DND-41 (cell line): ENCODE results near the gene UBN2.
"Not testable (repeated sequence)": the region's sequence is repeated elsewhere in the genome, so short reads cannot be mapped to it uniquely, and the experiment has no call there.

Experiments used
- ATAC-seq: fragments of 200-7000 bp; cut with Tn5 transposase; 3 replicates; pipeline ENCODE4 v1.9.1; 2021; ENCODE audit warnings: low read depth; ENCODE audit not compliant: insufficient read depth
- DNase-seq: peaks from one replicate; pipeline ENCODE4 v3.0.0-alpha.2; 2020
- H2AFZ ChIP-seq: 2 replicates; pipeline ENCODE4 v1.6.0; 2012; ENCODE audit warnings: low read depth, low read length
- H3K27ac ChIP-seq: 2 replicates; pipeline ENCODE4 v1.5.1; 2012; ENCODE audit warnings: low read length, inconsistent platforms
- H3K27me3 ChIP-seq: fragments of 200-600 bp; sonication (generic); 2 replicates; pipeline ENCODE4 v1.6.0; 2012; ENCODE audit warnings: low read length, mild to moderate bottlenecking, inconsistent platforms; ENCODE audit not compliant: insufficient read depth, poor library complexity
- H3K36me3 ChIP-seq: 2 replicates; pipeline ENCODE4 v1.5.1; 2012; ENCODE audit warnings: low read length, inconsistent platforms; ENCODE audit not compliant: insufficient read depth
- H3K4me1 ChIP-seq: 2 replicates; pipeline ENCODE4 v1.5.1; 2012; ENCODE audit warnings: mild to moderate bottlenecking, low read length; ENCODE audit not compliant: insufficient read depth
- H3K4me2 ChIP-seq: 2 replicates; pipeline ENCODE4 v1.6.0; 2012; ENCODE audit warnings: mild to moderate bottlenecking, moderate library complexity, low read length, inconsistent platforms; ENCODE audit not compliant: insufficient read depth
- H3K4me3 ChIP-seq, 2 experiments: fragments of 200-600 bp in 1 of 2; shearing (Covaris generic) in 1 of 2; 2 replicates each; pipeline ENCODE4 v1.5.1; 2012 to 2016; ENCODE audit warnings: inconsistent platforms in 2 of 2, low read length in 2 of 2, mild to moderate bottlenecking in 2 of 2, low read depth in 1 of 2, moderate library complexity in 1 of 2
- H3K79me2 ChIP-seq: 2 replicates; pipeline ENCODE4 v1.6.0; 2012; ENCODE audit warnings: low read length, inconsistent platforms; ENCODE audit not compliant: insufficient read depth
- H3K9ac ChIP-seq: 2 replicates; pipeline ENCODE4 v1.6.0; 2012; ENCODE audit warnings: low read depth, mild to moderate bottlenecking, inconsistent platforms, low read length, moderate library complexity
- H3K9me3 ChIP-seq: 2 replicates; pipeline ENCODE4 v1.5.1; 2012; ENCODE audit warnings: low read length, moderate library complexity, mild to moderate bottlenecking, inconsistent platforms; ENCODE audit not compliant: insufficient read depth, severe bottlenecking
- H4K20me1 ChIP-seq: 2 replicates; pipeline ENCODE4 v1.6.0; 2012; ENCODE audit warnings: low read length; ENCODE audit not compliant: insufficient read depth
- EZH2 ChIP-seq: IDR thresholded peaks from 3 replicates; pipeline ENCODE4 v1.6.1; 2012; ENCODE audit warnings: borderline replicate concordance, low read depth, mild to moderate bottlenecking, moderate library complexity, low read length, inconsistent platforms; ENCODE audit not compliant: severe bottlenecking
- TF ChIP-seq, protein P1 (sequence below): IDR thresholded peaks from 2 replicates; pipeline ENCODE4 v1.5.1; 2012; ENCODE audit warnings: borderline replicate concordance, low read length, moderate library complexity, mild to moderate bottlenecking; ENCODE audit not compliant: poor library complexity, severe bottlenecking; ENCODE audit errors: extremely low read depth

Gene UBN2

GRCh38 chr7:139317939-139318505 lies 87.0 kb downstream of the UBN2 start:
- TF ChIP-seq, protein P1, sequence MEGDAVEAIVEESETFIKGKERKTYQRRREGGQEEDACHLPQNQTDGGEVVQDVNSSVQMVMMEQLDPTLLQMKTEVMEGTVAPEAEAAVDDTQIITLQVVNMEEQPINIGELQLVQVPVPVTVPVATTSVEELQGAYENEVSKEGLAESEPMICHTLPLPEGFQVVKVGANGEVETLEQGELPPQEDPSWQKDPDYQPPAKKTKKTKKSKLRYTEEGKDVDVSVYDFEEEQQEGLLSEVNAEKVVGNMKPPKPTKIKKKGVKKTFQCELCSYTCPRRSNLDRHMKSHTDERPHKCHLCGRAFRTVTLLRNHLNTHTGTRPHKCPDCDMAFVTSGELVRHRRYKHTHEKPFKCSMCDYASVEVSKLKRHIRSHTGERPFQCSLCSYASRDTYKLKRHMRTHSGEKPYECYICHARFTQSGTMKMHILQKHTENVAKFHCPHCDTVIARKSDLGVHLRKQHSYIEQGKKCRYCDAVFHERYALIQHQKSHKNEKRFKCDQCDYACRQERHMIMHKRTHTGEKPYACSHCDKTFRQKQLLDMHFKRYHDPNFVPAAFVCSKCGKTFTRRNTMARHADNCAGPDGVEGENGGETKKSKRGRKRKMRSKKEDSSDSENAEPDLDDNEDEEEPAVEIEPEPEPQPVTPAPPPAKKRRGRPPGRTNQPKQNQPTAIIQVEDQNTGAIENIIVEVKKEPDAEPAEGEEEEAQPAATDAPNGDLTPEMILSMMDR: no peak
- TF ChIP-seq EZH2: no peak
- H4K20me1 ChIP-seq: no peaks in the 10 kb centered on the region
- DNase-seq: no peak
- no peak overlapping the region for H3K4me2 ChIP-seq
- no peak overlapping the region for H3K4me3 ChIP-seq
- no peak overlapping the region for H3K9ac ChIP-seq
- no peaks in the 10 kb centered on the region for H3K9me3 ChIP-seq
- H2AFZ ChIP-seq: no peak overlapping the region
- H3K27me3 ChIP-seq: no peaks in the 10 kb centered on the region
- ATAC-seq: no peak
- H3K4me1 ChIP-seq: no peaks in the 10 kb centered on the region
- H3K79me2 ChIP-seq: no peaks in the 10 kb centered on the region
- H3K27ac ChIP-seq: no peak overlapping the region
- no peaks in the 10 kb centered on the region for H3K36me3 ChIP-seq

- no peak for TF ChIP-seq EZH2
- TF ChIP-seq, protein P1: peak; percentile 53
- no peaks in the 10 kb centered on the region for H4K20me1 ChIP-seq
- H3K9ac ChIP-seq: no peak overlapping the region
- no peak; the same call in 2 of the 3 replicates for ATAC-seq
- H3K4me3 ChIP-seq: no peak overlapping the region
- no peaks in the 10 kb centered on the region for H3K9me3 ChIP-seq
- H3K27ac ChIP-seq: no peak overlapping the region
- no peaks in the 10 kb centered on the region for H3K4me1 ChIP-seq
- no peaks in the 10 kb centered on the region for H3K36me3 ChIP-seq
- DNase-seq: no peak
- 0 out of 2 replicates have a peak overlapping the region, but pooled peaks have one; percentile 17 for H2AFZ ChIP-seq
- H3K79me2 ChIP-seq: no peaks in the 10 kb centered on the region
- H3K4me2 ChIP-seq: no peak overlapping the region
- no peaks in the 10 kb centered on the region for H3K27me3 ChIP-seq
These were observed 90.2 kb downstream of the UBN2 start for GRCh38 chr7:139321071-139321745.

DNA sequence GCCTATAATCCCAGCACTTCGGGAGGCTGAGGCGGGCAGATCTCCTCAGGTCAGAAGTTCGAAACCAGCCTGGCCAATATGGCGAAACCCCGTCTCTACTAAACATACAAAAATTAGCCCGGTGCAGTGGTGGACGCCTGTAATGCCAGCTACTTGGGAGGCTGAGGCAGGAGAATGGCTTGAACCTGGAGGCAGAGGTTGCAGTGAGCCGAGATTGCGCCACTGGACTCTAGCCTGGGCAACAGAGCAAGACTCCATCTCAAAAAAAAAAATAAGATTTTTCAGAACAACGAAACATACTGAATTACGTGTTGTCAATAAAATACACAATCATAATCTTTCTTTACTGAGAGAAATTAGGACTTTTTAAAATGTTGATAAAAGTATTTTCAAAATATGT lies 93.7 kb downstream of the UBN2 start:
- H3K36me3 ChIP-seq, H3K27me3 ChIP-seq, H3K27ac ChIP-seq, H3K4me2 ChIP-seq, DNase-seq, H3K9me3 ChIP-seq, H2AFZ ChIP-seq, ATAC-seq, H3K4me3 ChIP-seq, H3K9ac ChIP-seq, H3K4me1 ChIP-seq, H3K79me2 ChIP-seq, H4K20me1 ChIP-seq: not testable (repeated sequence)

DNA sequence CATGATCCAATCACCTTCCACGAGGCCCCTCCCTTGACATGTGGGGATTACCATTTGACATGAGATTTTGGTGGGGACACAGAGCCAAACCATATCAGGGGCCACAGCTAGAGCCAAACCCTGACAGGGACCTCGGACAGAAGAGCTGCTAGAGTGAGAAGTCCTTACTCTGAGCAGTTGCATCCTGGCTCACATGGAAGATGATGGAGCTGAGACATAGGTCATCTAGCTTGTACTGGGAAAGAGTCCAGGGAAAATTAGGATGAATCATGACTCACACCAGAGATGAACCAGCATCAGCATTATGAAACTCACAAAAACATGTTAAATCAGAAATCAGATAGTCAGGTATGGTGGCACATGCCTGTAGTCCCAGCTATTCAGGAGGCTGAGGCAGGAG lies 97.3 kb downstream of the UBN2 start:
- H3K36me3 ChIP-seq: no peaks in the 10 kb centered on the region
- no peak overlapping the region for H3K4me3 ChIP-seq
- H3K4me1 ChIP-seq: no peaks in the 10 kb centered on the region
- DNase-seq (no peak), ATAC-seq (no peak)
- no peaks in the 10 kb centered on the region for H4K20me1 ChIP-seq
- no peaks in the 10 kb centered on the region for H3K27me3 ChIP-seq
- H3K4me2 ChIP-seq: no peak overlapping the region
- H3K27ac ChIP-seq: no peak overlapping the region
- no peaks in the 10 kb centered on the region for H3K79me2 ChIP-seq
- no peak overlapping the region for H3K9ac ChIP-seq
- TF ChIP-seq EZH2: no peak
- TF ChIP-seq, protein P1: no peak
- H2AFZ ChIP-seq: no peak overlapping the region
- no peaks in the 10 kb centered on the region for H3K9me3 ChIP-seq
